LoVo (cell line): ENCODE data around the gene CSNK1G2.

Source experiments
- DNase-seq: peaks from one replicate; pipeline ENCODE4 v3.0.0-alpha.2; 2016; ENCODE audit warnings: low spot score

The CSNK1G2 gene

GRCh38 chr19:1944088-1944915 lies 3.3 kb downstream of the CSNK1G2 start:
- no peak for DNase-seq

GRCh38 chr19:1944916-1945561 lies 4.1 kb downstream of the CSNK1G2 start:
- no peak for DNase-seq

DNA sequence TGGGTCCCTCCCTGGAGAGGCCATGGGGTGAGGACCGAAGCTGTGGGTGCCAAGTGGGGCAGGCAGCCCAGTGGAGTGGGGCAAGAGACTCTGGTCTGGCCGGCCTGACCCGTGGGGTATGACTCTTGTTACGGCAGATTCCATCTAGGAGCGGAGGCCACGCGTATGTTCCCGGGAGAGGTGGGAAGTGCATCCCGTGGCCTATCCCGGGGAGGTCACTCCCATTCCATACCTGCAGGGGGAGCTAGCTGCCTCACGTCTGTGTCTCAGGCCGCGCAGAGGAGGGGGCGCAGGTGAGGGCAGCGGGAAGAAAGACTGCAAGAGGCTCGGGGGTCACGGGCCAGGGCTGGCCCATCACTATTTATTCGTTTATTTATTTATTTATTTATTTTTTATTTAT lies 4.9 kb downstream of the CSNK1G2 start:
- DNase-seq, result peak; percentile 17

GRCh38 chr19:1947651-1948209 lies 6.8 kb downstream of the CSNK1G2 start:
- DNase-seq, result no peak

DNA sequence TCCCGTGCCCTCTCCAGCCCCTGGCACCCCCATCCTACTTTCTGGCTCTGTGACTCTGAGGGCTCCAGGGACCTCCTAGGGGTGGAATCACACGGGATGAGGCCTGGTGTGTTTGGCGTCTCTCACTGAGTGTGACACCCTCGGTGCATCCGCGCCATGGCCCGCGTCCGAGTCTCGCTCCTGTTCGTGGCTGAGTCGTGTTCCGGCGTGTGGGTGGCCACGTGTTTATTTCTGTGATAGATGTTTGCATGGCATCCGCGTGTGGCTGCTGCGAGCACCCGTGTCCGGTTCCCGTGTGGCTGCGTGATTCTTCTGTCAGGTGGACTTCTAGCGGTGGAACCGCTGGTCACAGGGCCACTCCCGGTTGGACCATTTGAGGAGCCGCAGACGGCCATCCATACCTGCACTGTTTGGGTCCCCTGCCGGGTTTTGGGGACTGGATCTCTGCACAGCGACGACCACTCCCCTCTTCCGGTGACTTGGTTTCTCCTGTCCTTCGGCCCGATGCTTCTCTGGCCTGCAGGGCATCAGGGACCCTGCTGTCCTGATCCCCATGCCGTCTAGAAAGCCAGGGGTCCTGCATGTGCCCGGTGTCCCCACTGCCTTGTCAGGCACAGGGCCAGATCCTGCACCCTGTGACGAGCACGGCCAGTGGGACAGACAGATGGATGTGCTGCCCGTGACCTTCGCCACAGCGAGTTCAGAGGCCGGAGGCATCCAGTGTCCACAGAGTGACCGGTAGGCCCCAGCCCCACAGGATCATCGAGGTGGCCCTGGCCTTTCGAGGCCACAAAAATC lies 8.5 kb downstream of the CSNK1G2 start:
- no peak for DNase-seq

DNA sequence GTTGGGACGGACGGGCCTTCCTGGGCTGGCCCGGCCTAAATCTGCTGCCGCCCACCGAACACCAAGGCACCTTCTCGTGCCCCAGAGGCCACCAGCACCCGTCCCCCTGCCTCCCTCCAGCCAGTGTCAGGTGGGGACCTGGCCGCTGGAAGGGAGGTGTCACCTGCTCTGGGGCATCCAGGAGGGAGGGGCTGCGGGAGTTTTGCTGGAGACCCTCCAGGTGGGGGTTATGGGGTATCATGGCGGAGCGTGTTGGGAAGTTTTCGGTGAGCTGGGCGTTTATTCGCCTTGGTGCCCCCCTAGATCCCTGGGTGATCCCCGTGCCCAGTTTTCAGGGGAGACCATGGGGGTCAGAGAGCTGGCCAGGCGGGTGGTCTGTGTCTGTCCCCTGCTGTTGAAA lies 9.7 kb downstream of the CSNK1G2 start:
- no peak for DNase-seq

DNA sequence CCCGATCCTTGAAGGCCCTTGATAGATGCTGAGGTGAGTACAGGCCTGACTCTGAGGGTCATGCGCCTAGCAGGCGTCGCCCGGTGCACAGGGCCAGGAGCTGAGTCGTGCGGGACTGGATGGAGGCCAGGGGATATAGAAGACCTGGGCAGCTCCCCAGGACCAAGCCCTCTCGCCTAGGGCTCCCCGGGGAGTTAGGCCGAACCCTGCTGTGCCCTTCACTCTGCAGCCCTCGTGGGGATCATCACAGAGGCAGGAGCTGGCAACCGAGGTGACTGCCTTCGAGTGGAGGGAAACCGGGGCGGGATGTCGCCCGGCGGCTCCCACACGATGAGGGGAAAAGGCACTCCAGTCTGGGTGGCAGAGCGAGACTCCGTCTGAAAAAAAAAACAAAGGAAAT lies 11.7 kb downstream of the CSNK1G2 start:
- no peak for DNase-seq

- DNase-seq, result no peak
Measured at GRCh38 chr19:1953037-1953436, 12.1 kb downstream of the CSNK1G2 start.

- DNase-seq, result no peak
Measured at GRCh38 chr19:1953441-1954094, 12.6 kb downstream of the CSNK1G2 start.

- DNase-seq, result no peak
Measured at GRCh38 chr19:1954532-1954933, 13.6 kb downstream of the CSNK1G2 start.

GRCh38 chr19:1955171-1956121 lies 14.5 kb downstream of the CSNK1G2 start:
- DNase-seq, result no peak

DNA sequence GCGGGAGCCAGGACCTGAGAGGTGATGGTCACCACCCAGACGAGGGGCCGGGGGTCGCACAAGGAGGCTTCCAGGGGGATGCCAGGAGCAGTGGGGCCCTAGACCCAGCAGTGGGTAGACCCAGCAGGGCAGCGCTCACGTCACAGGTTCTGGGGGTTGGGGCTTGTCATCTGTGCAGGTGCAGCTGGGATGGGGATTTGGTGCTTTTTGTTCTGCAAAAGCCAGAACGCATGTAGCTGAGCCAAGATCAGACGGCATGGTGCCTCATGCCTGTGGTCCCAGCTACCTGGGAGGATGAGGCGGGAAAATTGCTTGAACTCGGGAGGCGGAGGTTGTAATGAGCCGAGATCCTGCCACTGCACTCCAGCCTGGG lies 15.1 kb downstream of the CSNK1G2 start:
- no peak for DNase-seq

GRCh38 chr19:1956868-1957492 lies 16.0 kb downstream of the CSNK1G2 start:
- DNase-seq, result no peak

DNA sequence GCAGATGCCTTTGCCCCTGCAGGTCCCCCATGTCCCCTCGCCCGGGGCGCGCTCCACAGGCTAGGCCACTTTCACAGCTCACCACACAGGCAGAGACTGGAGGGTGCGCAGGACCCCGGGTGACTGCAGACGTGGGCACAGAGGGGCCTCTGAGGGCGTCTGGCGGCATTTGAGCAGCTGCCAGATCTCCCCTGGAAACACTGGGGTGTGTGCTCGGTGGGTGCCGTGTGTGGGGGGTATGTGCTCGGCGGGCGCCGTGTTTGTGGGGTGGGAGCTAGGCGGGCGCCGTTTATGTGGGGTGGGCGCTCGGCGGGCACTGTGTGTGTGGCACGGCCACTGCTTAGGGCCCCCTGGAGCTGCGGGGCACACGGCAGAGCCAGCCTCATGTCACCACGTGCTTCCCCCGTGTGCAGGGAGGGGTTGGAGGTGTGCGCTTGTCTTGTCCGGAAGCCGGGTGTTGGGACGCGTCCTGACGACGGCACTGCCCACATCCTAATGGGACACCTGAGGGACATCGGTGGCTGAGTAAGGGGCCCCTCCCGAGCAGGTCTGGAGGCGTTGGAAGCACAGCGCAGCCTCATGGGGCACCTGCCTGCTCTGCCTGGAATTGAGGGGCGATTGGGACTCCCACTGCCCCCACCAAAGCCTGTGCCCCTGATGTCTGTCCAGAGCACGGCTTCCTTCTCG lies 16.7 kb downstream of the CSNK1G2 start:
- no peak for DNase-seq

DNA sequence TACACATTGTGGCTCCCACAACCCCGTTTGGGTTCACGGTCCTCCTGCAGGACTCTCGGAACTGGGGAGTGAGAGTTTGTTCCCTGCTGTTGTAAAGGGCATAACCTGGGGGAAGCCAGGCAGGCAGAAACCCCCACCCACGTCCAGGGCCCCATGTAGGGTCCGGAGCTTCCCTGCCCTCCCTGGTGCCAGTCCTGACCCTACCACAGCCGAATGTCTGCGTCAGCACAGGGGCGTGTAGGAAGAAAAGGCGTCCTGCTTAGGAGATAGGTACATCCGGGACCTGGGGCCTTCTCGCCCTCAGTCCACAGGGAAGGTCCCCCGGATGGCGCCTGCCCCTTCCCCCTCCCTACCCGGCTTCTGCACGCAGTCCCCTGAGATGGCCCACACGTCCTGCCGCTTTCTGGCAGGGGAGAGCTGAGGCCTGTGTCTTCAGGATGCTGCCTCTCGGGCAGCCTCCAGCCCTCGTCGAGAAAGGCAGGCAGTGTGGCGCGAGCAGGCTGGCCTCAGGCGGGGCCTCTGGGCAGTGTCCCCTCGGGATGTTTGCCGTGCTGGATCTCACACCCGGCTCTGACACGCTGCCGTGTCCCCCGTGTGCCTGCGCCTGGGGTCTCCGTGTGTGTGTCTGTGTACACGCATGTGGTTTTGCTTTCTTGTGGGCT lies 19.1 kb downstream of the CSNK1G2 start:
- DNase-seq, result no peak

GRCh38 chr19:1961000-1961883 lies 20.3 kb downstream of the CSNK1G2 start:
- DNase-seq, result no peak

- no peak for DNase-seq
Measured at GRCh38 chr19:1962674-1963073, 21.7 kb downstream of the CSNK1G2 start.

- DNase-seq, result no peak
Measured at GRCh38 chr19:1967087-1967608, 26.2 kb downstream of the CSNK1G2 start.
